PC-9 (cell line): Measurements from ENCODE around the gene DYNLT2B. TPM values are rescaled to one million over a fixed set of nuclear protein-coding genes. Genes with fewer than 3 reads are reported as not detected.

Source experiments
- BruUV-seq: library from RNA; stranded (reverse); fragments of 400-500 nt; replicated peaks from 2 replicates; lab custom pipeline; 2021; lab: Mats Ljungman, UMichigan
- CTCF ChIA-PET: fragments of 300-600 bp; sonication (Branson Sonifier 250); formaldehyde crosslinking; loops from one replicate; lab custom pipeline; 2022; ENCODE audit warnings: antibody characterized with exemption; lab: Charles Lee
- POLR2A ChIA-PET: fragments of 300-600 bp; sonication (Branson Sonifier 250); formaldehyde crosslinking; loops from one replicate; lab custom pipeline; 2022; ENCODE audit warnings: antibody characterized with exemption; ENCODE audit not compliant: unreplicated experiment; lab: Charles Lee
- DNase-seq, 2 experiments: peaks; one replicate each; pipeline versions ENCODE4 v3.0.0 to v3.0.0-alpha.2; 2015 to 2022; ENCODE audit warnings: mixed read lengths in 1 of 2
- H2AFZ ChIP-seq: fragments of 200-600 bp; sonication (generic); 2 replicates; pipeline ENCODE4 v1.8.1; 2017; ENCODE audit warnings: antibody characterized with exemption
- H3F3A ChIP-seq: fragments of 200-600 bp; sonication (generic); 2 replicates; pipeline ENCODE4 v1.8.1; 2017; ENCODE audit warnings: antibody characterized with exemption, mild to moderate bottlenecking, low read depth; ENCODE audit not compliant: insufficient read depth
- H3K27ac ChIP-seq: fragments of 200-600 bp; sonication (generic); 2 replicates; pipeline ENCODE4 v1.6.1; 2016; ENCODE audit warnings: mixed run types
- H3K27me3 ChIP-seq: fragments of 200-600 bp; sonication (generic); 2 replicates; pipeline ENCODE4 v1.6.1; 2016; ENCODE audit warnings: low read depth, mixed run types; ENCODE audit not compliant: insufficient read depth
- H3K36me3 ChIP-seq: fragments of 200-600 bp; sonication (generic); 2 replicates; pipeline ENCODE4 v1.6.1; 2016; ENCODE audit warnings: low read depth, mixed run types
- H3K4me1 ChIP-seq: fragments of 200-600 bp; sonication (generic); replicated peaks from 2 replicates; pipeline ENCODE4 v1.6.1; 2016; ENCODE audit warnings: mixed run types; ENCODE audit not compliant: insufficient read depth
- H3K4me2 ChIP-seq: fragments of 200-600 bp; sonication (generic); 2 replicates; pipeline ENCODE4 v1.6.1; 2017; ENCODE audit warnings: mixed run types
- H3K4me3 ChIP-seq: fragments of 200-600 bp; sonication (generic); 2 replicates; pipeline ENCODE4 v1.6.1; 2016; ENCODE audit warnings: mixed run types
- H3K79me2 ChIP-seq: fragments of 200-600 bp; sonication (generic); 2 replicates; pipeline ENCODE4 v1.6.1; 2017; ENCODE audit warnings: low read depth, mixed run types
- H3K9me2 ChIP-seq: fragments of 200-600 bp; sonication (generic); 2 replicates; pipeline ENCODE4 v1.8.1; 2017; ENCODE audit warnings: mild to moderate bottlenecking; ENCODE audit not compliant: insufficient read depth
- H3K9me3 ChIP-seq: fragments of 200-600 bp; sonication (generic); 2 replicates; pipeline ENCODE4 v1.8.1; 2016; ENCODE audit warnings: low read depth; ENCODE audit not compliant: insufficient read depth
- H4K20me1 ChIP-seq: fragments of 200-600 bp; sonication (generic); 2 replicates; pipeline ENCODE4 v1.8.1; 2017; ENCODE audit not compliant: insufficient read depth
- EZH2 ChIP-seq: fragments of 200-600 bp; sonication (generic); IDR thresholded peaks from 2 replicates; pipeline ENCODE4 v1.8.0; 2017; ENCODE audit warnings: antibody characterized with exemption, low read depth
- intact Hi-C: fragments of 100-400 bp; cut with micrococcal nuclease; formaldehyde crosslinking; loops from one replicate; pipeline ENCODE4 v1.10.0; 2022; ENCODE audit not compliant: unreplicated experiment
- total RNA-seq: library from RNA; stranded (reverse); gene quantifications from 2 replicates; pipeline ENCODE4 v1.2.3, GENCODE V29; 2021
- TF ChIP-seq, protein P1 (sequence below): fragments of 200-600 bp; sonication (generic); conservative IDR thresholded peaks from 2 replicates; pipeline ENCODE4 v1.6.1; 2017; ENCODE audit warnings: mixed run types, antibody characterized with exemption, mild to moderate bottlenecking, moderate library complexity

The DYNLT2B gene
- total RNA-seq, 1 experiment from 2014 or later = 5.3 TPM

DNA sequence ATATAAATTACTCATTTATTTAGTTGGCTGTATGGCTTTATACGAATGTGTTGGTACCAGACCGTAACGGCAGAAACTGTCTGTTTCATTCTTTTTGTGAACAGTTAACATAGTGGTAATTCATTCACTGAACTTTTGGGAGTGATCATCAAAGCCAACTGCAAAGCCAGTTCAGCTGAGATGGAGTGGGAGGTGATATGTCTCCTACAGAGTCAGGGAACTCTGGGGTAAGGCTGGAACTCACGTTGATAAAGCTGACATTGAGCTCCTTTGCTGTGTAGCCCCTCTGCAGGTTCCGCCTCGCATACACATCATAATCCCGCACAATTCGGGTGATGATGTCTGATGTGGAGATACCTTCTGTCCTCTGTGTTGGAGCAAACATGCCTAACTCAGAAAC, 76.3 kb downstream of the DYNLT2B start:
- H3K4me1 ChIP-seq = no peaks in the 10 kb centered on the region
- H3K79me2 ChIP-seq = no peaks in the 10 kb centered on the region
- no peak overlapping the region for H3K27ac ChIP-seq
- H2AFZ ChIP-seq = no peak overlapping the region
- H3F3A ChIP-seq = no peaks in the 10 kb centered on the region; the same call in 1 of the 2 replicates
- TF ChIP-seq, protein P1, sequence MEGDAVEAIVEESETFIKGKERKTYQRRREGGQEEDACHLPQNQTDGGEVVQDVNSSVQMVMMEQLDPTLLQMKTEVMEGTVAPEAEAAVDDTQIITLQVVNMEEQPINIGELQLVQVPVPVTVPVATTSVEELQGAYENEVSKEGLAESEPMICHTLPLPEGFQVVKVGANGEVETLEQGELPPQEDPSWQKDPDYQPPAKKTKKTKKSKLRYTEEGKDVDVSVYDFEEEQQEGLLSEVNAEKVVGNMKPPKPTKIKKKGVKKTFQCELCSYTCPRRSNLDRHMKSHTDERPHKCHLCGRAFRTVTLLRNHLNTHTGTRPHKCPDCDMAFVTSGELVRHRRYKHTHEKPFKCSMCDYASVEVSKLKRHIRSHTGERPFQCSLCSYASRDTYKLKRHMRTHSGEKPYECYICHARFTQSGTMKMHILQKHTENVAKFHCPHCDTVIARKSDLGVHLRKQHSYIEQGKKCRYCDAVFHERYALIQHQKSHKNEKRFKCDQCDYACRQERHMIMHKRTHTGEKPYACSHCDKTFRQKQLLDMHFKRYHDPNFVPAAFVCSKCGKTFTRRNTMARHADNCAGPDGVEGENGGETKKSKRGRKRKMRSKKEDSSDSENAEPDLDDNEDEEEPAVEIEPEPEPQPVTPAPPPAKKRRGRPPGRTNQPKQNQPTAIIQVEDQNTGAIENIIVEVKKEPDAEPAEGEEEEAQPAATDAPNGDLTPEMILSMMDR = no peak
- no peak for TF ChIP-seq EZH2
- H3K4me2 ChIP-seq = no peak overlapping the region
- H3K36me3 ChIP-seq = peaks cover 21% of the 10 kb centered on the region
- H3K4me3 ChIP-seq = no peak overlapping the region
- CTCF ChIA-PET = no interaction called here
- POLR2A ChIA-PET = interaction anchor here (0.6 kb wide), 1 partner anchor 131 kb away, joined by 4 read pairs; no protein-coding TSS in a partner anchor
- H3K27me3 ChIP-seq = no peaks in the 10 kb centered on the region
- no peaks in the 10 kb centered on the region for H4K20me1 ChIP-seq
- no peaks in the 10 kb centered on the region for H3K9me3 ChIP-seq
- BruUV-seq = no TSS peak
- no peak for DNase-seq
- intact Hi-C loops = no loop called here
- H3K9me2 ChIP-seq = no peaks in the 10 kb centered on the region

Other genes with a start within 250 kb of the DYNLT2B start
- gene TFRC, start 236.2 kb downstream of the DYNLT2B start, total RNA-seq = 134 and 195 TPM in 2 replicates
- gene ZDHHC19, start 106.8 kb downstream of the DYNLT2B start, total RNA-seq = not detected in 2 replicates
- gene SLC51A, start 101.7 kb downstream of the DYNLT2B start, total RNA-seq = 10.3 and 13.9 TPM in 2 replicates
- gene PCYT1A, start 30.5 kb downstream of the DYNLT2B start, total RNA-seq = 74.4 and 91.2 TPM in 2 replicates
- gene TM4SF19, start 20.1 kb upstream of the DYNLT2B start, total RNA-seq = 50.1 and 74.8 TPM in 2 replicates
- 68.6 and 125 TPM in 2 replicates for gene UBXN7, start 114.2 kb upstream of the DYNLT2B start, total RNA-seq
- gene RNF168, start 185.5 kb upstream of the DYNLT2B start, total RNA-seq = 49.3 and 60.6 TPM in 2 replicates
- gene SMCO1, start 197.1 kb upstream of the DYNLT2B start, total RNA-seq = not detected in 2 replicates